CD14-positive monocyte (primary cell): Measurements from ENCODE around the gene HSPB3. TPM values are rescaled to one million over a fixed set of nuclear protein-coding genes. Genes with fewer than 3 reads are reported as not detected.
A peak's percentile ranks its signal among the peaks of the same experiment; 100 is the strongest.

Experiments
- DNase-seq, 3 donors: peaks; one replicate each; pipeline ENCODE4 v3.0.0-alpha.2; 2011 to 2022
- H2AFZ ChIP-seq: 2 replicates; pipeline ENCODE4 v1.6.0; 2012; ENCODE audit warnings: mild to moderate bottlenecking, low read depth, low read length, inconsistent platforms; ENCODE audit not compliant: insufficient read depth, poor library complexity, severe bottlenecking
- H3K27ac ChIP-seq, 2 donors: 1 replicate in 1 of 2; 2 replicates in 1 of 2; pipeline ENCODE4 v1.5.1; 2012 to 2013; ENCODE audit warnings: low read length in 2 of 2, control low read depth in 1 of 2, inconsistent platforms in 1 of 2, low read depth in 1 of 2, mild to moderate bottlenecking in 1 of 2
- H3K27me3 ChIP-seq, 2 donors: one replicate each; pipeline versions ENCODE4 v1.6.0 to v1.6.1; 2011 to 2013; ENCODE audit warnings: low read length in 2 of 2; ENCODE audit not compliant: control insufficient read depth in 2 of 2, insufficient read depth in 2 of 2
- H3K36me3 ChIP-seq, 2 donors: replicated peaks in 1 of 2; 1 replicate in 1 of 2; 2 replicates in 1 of 2; pipeline versions ENCODE4 v1.5.1 to v1.6.1; 2012 to 2013; ENCODE audit warnings: low read length in 2 of 2, control low read depth in 1 of 2, inconsistent platforms in 1 of 2, mild to moderate bottlenecking in 1 of 2; ENCODE audit not compliant: insufficient read depth in 2 of 2, control insufficient read depth in 1 of 2
- H3K4me1 ChIP-seq, 2 donors: 1 replicate in 1 of 2; 2 replicates in 1 of 2; pipeline versions ENCODE4 v1.5.1 to v1.6.1; 2012 to 2013; ENCODE audit warnings: low read length in 2 of 2, control low read depth in 1 of 2, inconsistent platforms in 1 of 2, mild to moderate bottlenecking in 1 of 2, moderate library complexity in 1 of 2; ENCODE audit not compliant: insufficient read depth in 2 of 2, control insufficient read depth in 1 of 2
- H3K4me2 ChIP-seq: replicated peaks from 2 replicates; pipeline ENCODE3; 2012; ENCODE audit warnings: low read length, moderate library complexity, mild to moderate bottlenecking; ENCODE audit not compliant: poor library complexity, severe bottlenecking; ENCODE audit errors: extremely low read depth
- H3K4me3 ChIP-seq, 3 experiments: fragments of 200-600 bp in 1 of 3; sonication (generic) in 1 of 3; replicated peaks in 1 of 3; 1 replicate in 2 of 3; 2 replicates in 1 of 3; pipeline ENCODE4 v1.5.1; 2011 to 2013; ENCODE audit warnings: low read length in 3 of 3, mild to moderate bottlenecking in 3 of 3, control low read depth in 2 of 3, low read depth in 2 of 3, inconsistent platforms in 1 of 3, moderate library complexity in 1 of 3
- H3K79me2 ChIP-seq: 2 replicates; pipeline ENCODE4 v1.6.0; 2012; ENCODE audit warnings: mild to moderate bottlenecking, control low read depth, inconsistent platforms, low read length, moderate library complexity; ENCODE audit not compliant: insufficient read depth
- H3K9ac ChIP-seq: 2 replicates; pipeline ENCODE4 v1.6.0; 2017; ENCODE audit warnings: low read length, mild to moderate bottlenecking; ENCODE audit not compliant: insufficient read depth, poor library complexity, severe bottlenecking
- H3K9me3 ChIP-seq, 2 donors: replicated peaks in 1 of 2; 1 replicate in 1 of 2; 2 replicates in 1 of 2; pipeline versions ENCODE4 v1.5.1 to v1.6.1; 2012 to 2013; ENCODE audit warnings: low read length in 2 of 2, control low read depth in 1 of 2; ENCODE audit not compliant: control insufficient read depth in 1 of 2, insufficient read depth in 1 of 2
- H4K20me1 ChIP-seq: 2 replicates; pipeline ENCODE4 v1.6.0; 2012; ENCODE audit warnings: mild to moderate bottlenecking, low read length, control low read depth, moderate library complexity; ENCODE audit not compliant: insufficient read depth
- H3K27ac Mint-ChIP-seq, 7 donors: one replicate each; pipeline ENCODE4 v1.8.0; 2020; ENCODE audit warnings: mild to moderate bottlenecking in 7 of 7, mixed read lengths in 7 of 7, moderate library complexity in 6 of 7, inconsistent platforms in 2 of 7
- H3K27me3 Mint-ChIP-seq, 3 donors: one replicate each; pipeline ENCODE4 v1.8.0; 2021 to 2022; ENCODE audit warnings: low read depth in 3 of 3, mild to moderate bottlenecking in 3 of 3, mixed read lengths in 3 of 3, moderate library complexity in 3 of 3, inconsistent platforms in 1 of 3
- H3K36me3 Mint-ChIP-seq, 2 donors: one replicate each; pipeline ENCODE4 v1.8.0; 2020; ENCODE audit warnings: mixed read lengths in 2 of 2, inconsistent platforms in 1 of 2, mild to moderate bottlenecking in 1 of 2
- H3K4me1 Mint-ChIP-seq: one replicate; pipeline ENCODE4 v1.8.0; 2020; ENCODE audit warnings: mild to moderate bottlenecking, mixed read lengths
- H3K4me3 Mint-ChIP-seq, 2 donors: one replicate each; pipeline ENCODE4 v1.8.0; 2020; ENCODE audit warnings: mild to moderate bottlenecking in 2 of 2, mixed read lengths in 2 of 2, moderate library complexity in 1 of 2
- H3K9me3 Mint-ChIP-seq, 7 donors: one replicate each; pipeline ENCODE4 v1.8.0; 2020 to 2022; ENCODE audit warnings: mixed read lengths in 7 of 7, mild to moderate bottlenecking in 6 of 7, moderate library complexity in 6 of 7, inconsistent platforms in 2 of 7
- CTCF ChIP-seq: fragments of 200-600 bp; IDR thresholded peaks from one replicate; pipeline ENCODE4 v1.8.0; 2022; ENCODE audit warnings: antibody characterized with exemption, mild to moderate bottlenecking
- WGBS: methylation state at CpG from one replicate; pipeline ENCODE4 v1.1.5; 2013; ENCODE audit warnings: missing lambda C conversion rate; ENCODE audit not compliant: insufficient coverage; 5-methylcytosine and 5-hydroxymethylcytosine counted together
- intact Hi-C, 2 donors: fragments of 100-400 bp; cut with micrococcal nuclease; formaldehyde crosslinking; loops; one replicate each; pipeline versions ENCODE4 v1.15.0 to v1.15.1; 2023
- polyA plus RNA-seq, 3 donors: library from polyadenylated mRNA; depleted of rRNA in 1 of 3; unstranded in 2 of 3; stranded (reverse) in 1 of 3; fragments of 300-500 nt in 2 of 3; fragments of >200 nt in 1 of 3; fragmentation: Illumina TruSeq in 2 of 3; gene quantifications; 1 replicate in 2 of 3; 2 replicates in 1 of 3; pipeline ENCODE4 v1.2.3, GENCODE V29; 2012 to 2021

HSPB3 gene
- polyA plus RNA-seq, 3 donors, result not detected

GRCh38 chr5:54463713-54464112 lies 8.2 kb downstream of the HSPB3 start:
- no CpG with 5 or more reads among the region's 4 CpGs for WGBS
- H3K4me1 Mint-ChIP-seq, result no peaks in the 10 kb centered on the region
- Histone ChIP-seq H3K4me1 (no peaks in the 10 kb centered on the region), H3K79me2 (no peaks in the 10 kb centered on the region), H4K20me1 (no peaks in the 10 kb centered on the region), H3K36me3 (no peaks in the 10 kb centered on the region), H3K27ac (no peak overlapping the region), H3K4me2 (no peak overlapping the region), H3K9ac (no peak overlapping the region), H3K4me3 (no peak overlapping the region), H3K27me3 (no peaks in the 10 kb centered on the region), H2AFZ (no peak overlapping the region), H3K9me3 (peaks cover 0 to 5% of the 10 kb centered on the region in 2 donors)
- TF ChIP-seq CTCF, result no peak
- no peaks in the 10 kb centered on the region for H3K36me3 Mint-ChIP-seq
- DNase-seq, result no peak
- H3K9me3 Mint-ChIP-seq, result peaks cover 10 to 23% (median 17%) of the 10 kb centered on the region in 7 donors
- intact Hi-C loops, result no loop called here
- peaks cover 1 to 10% (median 5%) of the 10 kb centered on the region in 3 donors for H3K27me3 Mint-ChIP-seq
- no peak overlapping the region for H3K27ac Mint-ChIP-seq
- H3K4me3 Mint-ChIP-seq, result no peak overlapping the region

- H3K4me2 ChIP-seq, result no peak overlapping the region
- peaks cover 0 to 2% of the 10 kb centered on the region in 2 donors for H3K4me1 ChIP-seq
- DNase-seq, result no peak
- Mint-ChIP-seq H3K4me1 (peaks cover 7% of the 10 kb centered on the region), H3K27me3 (peaks cover 0 to 4% (median 3%) of the 10 kb centered on the region in 3 donors), H3K9me3 (peaks cover 0 to 7% (median 2%) of the 10 kb centered on the region in 7 donors), H3K36me3 (no peaks in the 10 kb centered on the region), H3K27ac (peak overlapping the region in 1 of 7 donors; percentile 7), H3K4me3 (peak overlapping the region in 1 of 2 donors; percentile 75)
- H3K4me3 ChIP-seq, result no peak overlapping the region
- no peak overlapping the region for H3K27ac ChIP-seq
- no peak for TF ChIP-seq CTCF
- H3K36me3 ChIP-seq, result no peaks in the 10 kb centered on the region
- intact Hi-C loops, result no loop called here
- H3K27me3 ChIP-seq, result no peaks in the 10 kb centered on the region
- no peaks in the 10 kb centered on the region for H4K20me1 ChIP-seq
- no peaks in the 10 kb centered on the region for H3K9me3 ChIP-seq
- H3K79me2 ChIP-seq, result no peaks in the 10 kb centered on the region
- no CpG with 5 or more reads among the region's 2 CpGs for WGBS
- H2AFZ ChIP-seq, result peak overlapping the region; percentile 54
- H3K9ac ChIP-seq, result peak overlapping the region; percentile 27
Measured at GRCh38 chr5:54469622-54470021, 14.1 kb downstream of the HSPB3 start.
